Caki2 (cell line): ENCODE results near the gene KRT13. TPM values are rescaled to one million over a fixed set of nuclear protein-coding genes. Genes with fewer than 3 reads are reported as not detected.

Experiments
- DNase-seq: peaks from one replicate; pipeline ENCODE4 v3.0.0-alpha.2; 2015; ENCODE audit warnings: low read depth
- in situ Hi-C: cut with HindIII; loops from 2 replicates; pipeline ENCODE4 v1.10.0; 2016; ENCODE audit warnings: low sequenced_read_pairs, low pct_unique_long_range_greater_than_20kb, mixed read lengths
- total RNA-seq: library from RNA; depleted of rRNA; stranded (reverse); fragments of >200 nt; shearing (Covaris generic); gene quantifications from 2 replicates; pipeline ENCODE4 v1.2.3, GENCODE V29; 2014; ENCODE audit warnings: low replicate concordance

KRT13 gene
- total RNA-seq, 1 experiment from 2014 or later = 0.78 TPM

- in situ Hi-C loops = no loop called here
- no peak for DNase-seq
Observed at GRCh38 chr17:41505809-41506767, 676 bp upstream of the KRT13 start.

DNA sequence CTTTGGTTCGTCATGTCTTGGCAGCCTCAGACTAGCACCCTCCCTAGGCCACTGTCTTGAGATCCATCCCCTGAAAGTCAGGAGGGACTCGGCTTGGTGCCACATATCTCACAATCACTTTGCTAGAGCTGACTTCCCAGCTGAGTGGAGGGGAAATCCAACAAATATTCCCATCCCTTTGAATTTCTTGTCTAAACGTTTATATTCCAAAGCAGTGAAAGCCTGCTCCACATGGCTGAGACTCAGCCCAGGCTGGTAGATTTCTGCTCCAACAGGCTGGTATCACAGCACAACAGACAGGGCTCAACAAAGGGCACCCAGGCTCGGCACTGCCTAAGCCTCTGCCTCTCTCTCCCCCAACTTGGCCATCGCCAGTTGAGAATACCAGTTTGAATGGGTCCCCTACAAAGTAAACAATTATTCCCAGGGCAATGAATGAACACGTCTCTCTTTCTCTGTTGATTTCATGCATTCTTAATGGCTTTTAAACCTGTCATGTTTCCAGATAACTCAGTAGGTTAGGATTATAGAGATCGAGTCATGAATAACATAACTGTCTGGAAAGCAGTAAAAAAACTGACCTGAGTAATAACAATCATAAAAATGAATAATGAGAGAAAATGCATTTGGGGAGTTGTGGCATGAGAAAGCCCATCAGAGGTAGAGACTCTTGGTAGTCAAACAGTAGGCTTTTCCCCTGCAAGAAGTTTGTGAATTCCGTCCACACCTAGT lies 1.0 kb downstream of the KRT13 start:
- DNase-seq = no peak
- in situ Hi-C loops = no loop called here

- in situ Hi-C loops = no loop called here
- no peak for DNase-seq
Observed at GRCh38 chr17:41503202-41503601, 2.2 kb downstream of the KRT13 start.

- DNase-seq = peak; percentile 73
- in situ Hi-C loops = no loop called here
Observed at GRCh38 chr17:41500131-41500911, 5.1 kb downstream of the KRT13 start.

GRCh38 chr17:41499714-41500113 lies 5.7 kb downstream of the KRT13 start:
- no peak for DNase-seq
- in situ Hi-C loops = no loop called here

DNA sequence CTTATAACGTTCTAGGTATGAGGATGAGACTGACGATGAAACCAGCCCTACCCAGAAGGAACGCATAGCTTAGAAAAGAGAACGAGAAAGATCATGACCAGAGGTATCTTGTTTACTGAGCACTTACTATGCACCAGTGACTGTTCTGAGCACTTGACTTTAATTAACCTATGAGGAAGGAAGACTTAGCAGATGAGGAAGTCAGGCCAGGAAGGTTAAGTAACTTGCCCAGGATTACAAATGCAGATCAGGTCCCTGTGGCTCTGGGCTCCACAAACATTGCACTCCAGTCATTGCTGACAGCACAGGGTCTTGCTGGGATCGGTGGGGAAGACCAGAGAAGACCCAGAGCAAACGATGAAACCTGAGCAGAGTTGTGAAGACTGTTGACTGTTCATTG lies 7.1 kb downstream of the KRT13 start:
- DNase-seq = no peak
- in situ Hi-C loops = no loop called here

DNA sequence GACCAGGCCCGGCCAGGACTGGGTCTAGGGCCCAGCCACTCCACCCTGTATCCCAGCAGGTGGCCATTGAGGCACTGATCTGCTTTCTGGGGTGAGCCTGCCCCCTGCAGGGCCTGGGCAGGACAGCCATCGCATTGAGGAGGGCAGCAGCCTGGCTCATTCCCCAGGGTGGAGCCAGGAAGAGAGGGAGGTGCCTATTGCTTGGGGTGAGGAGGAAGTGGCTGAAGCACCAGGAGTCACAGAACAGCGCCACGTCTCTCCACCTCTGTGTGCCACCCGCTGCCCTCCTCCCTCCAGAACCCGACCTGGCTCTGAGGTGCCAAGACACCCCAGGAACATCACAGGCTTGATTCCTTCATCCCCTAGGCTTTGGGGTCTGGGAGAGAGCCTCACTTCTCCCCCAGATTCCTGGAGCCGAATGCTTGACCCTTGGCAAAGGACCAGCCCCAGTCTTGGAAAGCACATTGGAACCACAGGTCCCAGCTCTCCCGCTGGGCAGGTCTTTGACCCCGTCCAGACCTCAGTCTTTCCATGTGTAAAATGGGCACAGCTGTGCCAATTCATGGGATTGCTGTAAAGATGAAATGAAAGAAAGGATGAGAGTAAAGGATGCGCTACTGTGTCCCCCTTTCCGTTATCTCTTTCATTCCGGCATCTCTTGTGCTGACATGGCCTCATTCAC lies 8.5 kb downstream of the KRT13 start:
- peak; percentile 89 for DNase-seq
- in situ Hi-C loops = no loop called here

DNA sequence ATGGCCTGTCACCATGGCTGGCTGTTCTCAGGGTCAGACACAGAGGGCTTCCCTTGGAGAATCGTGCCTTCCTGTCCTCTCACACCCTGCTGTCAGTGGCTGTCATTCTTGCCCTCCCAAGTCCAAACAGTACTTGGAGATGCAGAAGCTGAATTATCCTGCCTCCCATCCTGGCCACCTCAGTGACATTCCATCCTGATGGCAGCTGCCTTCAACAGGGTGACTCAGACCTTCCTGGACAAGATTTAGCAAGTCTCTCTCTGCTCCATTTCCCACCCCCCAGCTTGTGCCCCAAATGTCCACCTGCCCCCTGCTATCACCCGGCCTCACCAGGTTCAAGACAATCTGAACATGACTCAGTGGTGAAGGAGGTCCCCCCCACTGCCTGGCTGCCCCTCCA lies 10.9 kb downstream of the KRT13 start:
- in situ Hi-C loops = no loop called here
- DNase-seq = no peak

- no peak for DNase-seq
- in situ Hi-C loops = no loop called here
Observed at GRCh38 chr17:41492771-41493170, 12.6 kb downstream of the KRT13 start.

- DNase-seq = no peak
- in situ Hi-C loops = no loop called here
Observed at GRCh38 chr17:41492351-41492750, 13.1 kb downstream of the KRT13 start.

DNA sequence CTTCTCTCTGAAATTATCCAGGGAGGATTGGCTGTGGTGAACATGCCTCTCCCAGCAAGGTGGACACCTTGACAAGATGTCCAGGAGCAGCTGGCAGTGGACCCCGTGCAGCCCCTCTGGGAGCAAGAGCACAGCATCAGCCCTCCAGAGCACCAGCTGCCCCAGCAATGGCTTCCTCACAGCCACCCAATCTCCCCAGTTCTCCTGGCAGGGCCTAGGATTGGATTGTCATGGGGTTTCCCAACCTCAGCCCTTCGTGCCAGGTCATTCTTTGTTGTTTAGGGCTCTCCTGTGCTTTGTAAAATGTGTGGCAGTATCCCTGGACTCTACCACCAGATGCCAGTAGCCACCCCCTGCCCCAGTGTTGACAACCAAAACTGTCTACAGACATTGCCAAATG lies 13.9 kb downstream of the KRT13 start:
- in situ Hi-C loops = no loop called here
- DNase-seq = no peak

- in situ Hi-C loops = no loop called here
- DNase-seq = no peak
Observed at GRCh38 chr17:41490000-41490990, 15.1 kb downstream of the KRT13 start.

DNA sequence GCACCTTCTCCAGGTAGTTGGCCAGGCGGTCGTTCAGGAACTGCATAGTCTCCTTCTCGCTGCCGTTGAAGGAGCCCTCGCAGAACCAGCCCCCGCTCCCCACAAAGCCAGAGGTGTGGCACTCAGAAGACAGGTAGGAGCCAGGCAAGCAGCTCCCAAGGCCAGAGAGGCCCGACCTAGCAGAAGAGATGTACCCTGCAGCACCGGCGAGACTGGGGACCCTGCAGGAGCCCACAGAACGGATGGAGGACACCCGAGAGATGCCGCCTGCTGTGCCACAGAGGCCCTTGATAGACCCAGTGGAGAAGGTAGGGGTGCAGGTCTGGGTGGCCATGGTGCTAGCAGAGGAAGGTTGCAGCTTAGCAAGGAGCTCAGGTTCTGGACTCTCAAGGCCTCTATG lies 15.9 kb downstream of the KRT13 start, which contains the start of gene KRT36:
KRT36 (minus strand) TSS at position 380 of the 400 bp plus-strand sequence; CDS start at position 334, 46 bp downstream.
- in situ Hi-C loops = no loop called here

GRCh38 chr17:41486809-41487530 lies 18.4 kb downstream of the KRT13 start:
- no peak for DNase-seq
- in situ Hi-C loops = no loop called here

More for the DNA sequence above, 15.9 kb downstream of the KRT13 start, which contains the start of gene KRT36:
- no peak for DNase-seq

- DNase-seq = no peak
- in situ Hi-C loops = no loop called here
Observed at GRCh38 chr17:41486316-41486715, 19.1 kb downstream of the KRT13 start.
